ENCODE results near the gene SLC41A1. TPM values are rescaled to one million over a fixed set of nuclear protein-coding genes. Genes with fewer than 3 reads are reported as not detected.

The SLC41A1 gene
- total RNA-seq, 1 donor: 29.3 TPM

GRCh38 chr1:205749234-205750137 lies 63.5 kb downstream of the SLC41A1 start:
- H3K4me2 ChIP-seq (ENCODE audit: insufficient read depth, low read length): peak overlapping the region; percentile 97
- no peaks in the 10 kb centered on the region for H3K36me3 ChIP-seq (ENCODE audit: insufficient read depth, low read length)
- TF ChIP-seq, protein P1, sequence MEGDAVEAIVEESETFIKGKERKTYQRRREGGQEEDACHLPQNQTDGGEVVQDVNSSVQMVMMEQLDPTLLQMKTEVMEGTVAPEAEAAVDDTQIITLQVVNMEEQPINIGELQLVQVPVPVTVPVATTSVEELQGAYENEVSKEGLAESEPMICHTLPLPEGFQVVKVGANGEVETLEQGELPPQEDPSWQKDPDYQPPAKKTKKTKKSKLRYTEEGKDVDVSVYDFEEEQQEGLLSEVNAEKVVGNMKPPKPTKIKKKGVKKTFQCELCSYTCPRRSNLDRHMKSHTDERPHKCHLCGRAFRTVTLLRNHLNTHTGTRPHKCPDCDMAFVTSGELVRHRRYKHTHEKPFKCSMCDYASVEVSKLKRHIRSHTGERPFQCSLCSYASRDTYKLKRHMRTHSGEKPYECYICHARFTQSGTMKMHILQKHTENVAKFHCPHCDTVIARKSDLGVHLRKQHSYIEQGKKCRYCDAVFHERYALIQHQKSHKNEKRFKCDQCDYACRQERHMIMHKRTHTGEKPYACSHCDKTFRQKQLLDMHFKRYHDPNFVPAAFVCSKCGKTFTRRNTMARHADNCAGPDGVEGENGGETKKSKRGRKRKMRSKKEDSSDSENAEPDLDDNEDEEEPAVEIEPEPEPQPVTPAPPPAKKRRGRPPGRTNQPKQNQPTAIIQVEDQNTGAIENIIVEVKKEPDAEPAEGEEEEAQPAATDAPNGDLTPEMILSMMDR (IDR thresholded peaks at IDR 0.05; ENCODE audit: extremely low read depth, low read depth, low read length): no peak
- H3K27me3 ChIP-seq (ENCODE audit: insufficient read depth, low read length): no peaks in the 10 kb centered on the region
- H2AFZ ChIP-seq (ENCODE audit: low read length): peak overlapping the region; percentile 62
- peak; percentile 97 for DNase-seq (ENCODE audit: insufficient read length, low spot score, missing footprints)
- peak overlapping the region; percentile 96 for H3K27ac ChIP-seq (ENCODE audit: low read depth, low read length)
- H3K9me3 ChIP-seq (ENCODE audit: low read depth, low read length): no peaks in the 10 kb centered on the region
- H3K4me1 ChIP-seq (ENCODE audit: insufficient read depth, low read length): peaks cover 26% of the 10 kb centered on the region
- peaks cover 41% of the 10 kb centered on the region for H4K20me1 ChIP-seq (ENCODE audit: insufficient read depth, low read length)
- H3K4me3 ChIP-seq (ENCODE audit: insufficient read depth, low read length): peak overlapping the region; percentile 87
- peaks cover 52% of the 10 kb centered on the region for H3K79me2 ChIP-seq (ENCODE audit: insufficient read depth, low read length)

- peaks cover 26% of the 10 kb centered on the region for H3K4me1 ChIP-seq (ENCODE audit: insufficient read depth, low read length)
- H3K4me2 ChIP-seq (ENCODE audit: insufficient read depth, low read length): peak overlapping the region; percentile 97
- no peaks in the 10 kb centered on the region for H3K27me3 ChIP-seq (ENCODE audit: insufficient read depth, low read length)
- peak overlapping the region; percentile 87 for H3K4me3 ChIP-seq (ENCODE audit: insufficient read depth, low read length)
- peak overlapping the region; percentile 96 for H3K27ac ChIP-seq (ENCODE audit: low read depth, low read length)
- H3K79me2 ChIP-seq (ENCODE audit: insufficient read depth, low read length): peaks cover 61% of the 10 kb centered on the region
- TF ChIP-seq, protein P1 (IDR thresholded peaks at IDR 0.05; ENCODE audit: extremely low read depth, low read depth, low read length): no peak
- peak; percentile 95 for DNase-seq (ENCODE audit: insufficient read length, low spot score, missing footprints)
- no peaks in the 10 kb centered on the region for H3K9me3 ChIP-seq (ENCODE audit: low read depth, low read length)
- peak overlapping the region; percentile 62 for H2AFZ ChIP-seq (ENCODE audit: low read length)
- peaks cover 49% of the 10 kb centered on the region for H4K20me1 ChIP-seq (ENCODE audit: insufficient read depth, low read length)
- H3K36me3 ChIP-seq (ENCODE audit: insufficient read depth, low read length): no peaks in the 10 kb centered on the region
Measured at GRCh38 chr1:205748403-205749233, 64.4 kb downstream of the SLC41A1 start.

GRCh38 chr1:205746757-205747412 lies 66.1 kb downstream of the SLC41A1 start:
- H2AFZ ChIP-seq (ENCODE audit: low read length): no peak overlapping the region
- TF ChIP-seq, protein P1 (IDR thresholded peaks at IDR 0.05; ENCODE audit: extremely low read depth, low read depth, low read length): no peak
- H3K4me1 ChIP-seq (ENCODE audit: insufficient read depth, low read length): peaks cover 26% of the 10 kb centered on the region
- peak overlapping the region; percentile 37 for H3K4me3 ChIP-seq (ENCODE audit: insufficient read depth, low read length)
- DNase-seq (ENCODE audit: insufficient read length, low spot score, missing footprints): no peak
- peaks cover 62% of the 10 kb centered on the region for H4K20me1 ChIP-seq (ENCODE audit: insufficient read depth, low read length)
- H3K27ac ChIP-seq (ENCODE audit: low read depth, low read length): peak overlapping the region; percentile 96
- H3K4me2 ChIP-seq (ENCODE audit: insufficient read depth, low read length): peak overlapping the region; percentile 97
- H3K36me3 ChIP-seq (ENCODE audit: insufficient read depth, low read length): no peaks in the 10 kb centered on the region
- no peaks in the 10 kb centered on the region for H3K27me3 ChIP-seq (ENCODE audit: insufficient read depth, low read length)
- H3K79me2 ChIP-seq (ENCODE audit: insufficient read depth, low read length): peaks cover 78% of the 10 kb centered on the region
- H3K9me3 ChIP-seq (ENCODE audit: low read depth, low read length): no peaks in the 10 kb centered on the region
